HPDE6-E6E7 (cell line): Measurements from ENCODE around the gene PTPRG.

Source experiments
- DNase-seq: peaks from one replicate; pipeline ENCODE4 v3.0.0; 2011; ENCODE audit warnings: missing footprints; ENCODE audit errors: extremely low spot score

PTPRG gene

DNA sequence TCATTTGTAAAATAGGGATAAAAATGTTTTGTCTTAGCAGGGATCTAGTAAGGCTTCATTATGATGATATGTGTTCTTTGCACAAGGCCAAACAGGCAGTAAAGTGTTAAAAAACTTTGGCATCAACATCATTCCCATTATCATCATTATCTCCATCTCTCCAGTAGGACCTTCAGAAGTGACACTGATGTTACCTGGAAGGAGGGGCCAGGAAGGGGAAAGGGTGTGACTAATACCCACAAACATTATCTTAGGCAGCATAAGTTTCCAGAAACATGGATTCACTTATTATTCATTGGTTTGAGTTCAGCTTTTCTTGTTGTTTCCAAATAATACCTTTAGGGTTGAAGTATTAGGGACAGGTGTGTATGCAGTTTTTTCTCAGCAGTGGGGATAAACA is 399.6 kb downstream of the PTPRG start:
- DNase-seq, result no peak

DNA sequence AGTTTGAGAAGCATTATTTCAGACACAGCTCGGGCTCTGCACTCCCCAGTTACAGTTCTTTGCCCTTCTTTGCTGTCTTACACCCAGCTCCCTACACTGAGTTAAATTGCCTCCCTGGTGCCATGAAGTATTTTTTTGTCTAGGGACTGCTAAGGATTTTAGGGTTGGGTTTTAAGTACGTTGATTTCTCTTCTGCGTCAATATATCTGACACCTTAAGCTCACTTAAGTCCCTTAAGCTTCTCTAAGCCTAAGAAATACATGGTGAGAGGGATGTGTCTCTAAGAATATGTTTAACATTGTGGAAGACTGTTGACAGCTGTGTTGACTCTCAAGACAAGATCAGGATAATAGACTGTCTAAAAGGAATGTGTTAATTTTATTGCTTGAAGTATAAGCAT is 400.5 kb downstream of the PTPRG start:
- DNase-seq, result no peak

DNA sequence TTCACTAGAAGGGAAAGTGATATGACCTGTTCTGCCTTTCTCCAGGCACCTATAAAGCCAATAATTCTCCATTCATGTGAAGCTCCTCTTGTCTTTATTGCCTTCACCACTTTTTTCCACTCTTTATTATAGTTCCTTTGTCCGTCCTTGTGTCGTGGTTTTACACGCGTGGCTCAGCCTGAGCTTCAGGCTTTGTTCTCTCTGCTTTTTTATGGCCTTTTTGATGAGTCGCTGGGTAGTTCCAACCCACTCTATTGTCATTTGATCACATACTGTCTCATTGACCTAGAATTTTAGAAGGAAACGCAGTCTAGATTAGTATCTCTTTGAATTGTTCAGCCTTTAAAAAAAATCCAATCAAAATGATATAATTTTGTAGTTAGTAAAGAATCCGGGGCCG is 403.2 kb downstream of the PTPRG start:
- DNase-seq, result no peak

DNA sequence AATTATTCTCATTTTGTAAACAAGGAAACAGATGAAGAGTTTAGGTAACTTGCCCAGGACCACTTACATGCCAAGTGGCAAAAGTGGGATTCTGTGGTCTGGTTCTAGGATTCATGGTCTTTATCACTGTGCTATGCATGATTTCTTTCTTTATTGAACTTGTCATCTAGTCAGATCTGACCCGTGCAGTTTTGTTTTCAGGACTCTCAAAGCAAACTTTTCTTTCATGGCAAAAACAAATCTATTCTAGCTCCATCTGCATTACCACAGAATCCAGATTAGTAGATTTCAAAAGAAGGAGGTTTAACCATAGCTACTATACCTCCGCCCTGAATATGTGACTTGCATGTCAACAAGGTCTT is 404.4 kb downstream of the PTPRG start:
- no peak for DNase-seq

DNA sequence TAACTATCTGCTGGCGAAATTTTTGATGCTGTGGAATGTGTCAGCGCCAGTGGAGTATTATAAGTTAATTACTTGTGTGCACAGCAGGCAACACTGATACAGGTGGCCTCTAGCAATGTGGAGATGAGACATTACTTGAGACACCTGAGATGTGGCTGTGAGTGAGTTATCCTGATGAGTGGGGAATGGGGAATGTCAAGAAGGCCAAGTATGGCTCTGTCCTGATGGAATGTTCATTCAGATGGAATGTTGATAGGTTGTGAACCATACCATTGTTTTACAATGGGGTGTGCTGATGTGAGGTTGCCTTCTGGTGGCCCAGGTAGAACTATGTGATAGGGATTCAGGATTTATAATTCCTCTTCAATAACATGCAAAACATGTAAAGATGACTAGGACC is 404.8 kb downstream of the PTPRG start:
- peak; percentile 7 for DNase-seq

DNA sequence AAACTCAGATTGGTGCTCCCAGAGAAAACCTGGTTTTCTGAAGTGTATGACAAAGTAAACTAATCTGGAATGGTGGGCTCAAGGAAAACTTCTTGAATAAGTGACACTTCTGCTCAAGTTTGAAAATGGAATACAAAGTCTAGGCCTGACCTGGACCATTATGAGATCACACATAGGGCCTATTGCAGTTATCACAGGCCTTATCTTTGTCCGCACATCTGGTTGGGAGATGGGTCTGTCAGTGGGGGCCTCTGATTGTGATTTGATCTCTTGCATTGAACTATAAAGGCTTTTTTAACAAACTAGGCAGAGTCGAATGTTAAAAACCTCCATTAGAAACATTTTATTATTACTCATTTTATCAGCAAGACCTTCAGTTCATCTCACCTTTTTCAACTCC is 405.6 kb downstream of the PTPRG start:
- no peak for DNase-seq

DNA sequence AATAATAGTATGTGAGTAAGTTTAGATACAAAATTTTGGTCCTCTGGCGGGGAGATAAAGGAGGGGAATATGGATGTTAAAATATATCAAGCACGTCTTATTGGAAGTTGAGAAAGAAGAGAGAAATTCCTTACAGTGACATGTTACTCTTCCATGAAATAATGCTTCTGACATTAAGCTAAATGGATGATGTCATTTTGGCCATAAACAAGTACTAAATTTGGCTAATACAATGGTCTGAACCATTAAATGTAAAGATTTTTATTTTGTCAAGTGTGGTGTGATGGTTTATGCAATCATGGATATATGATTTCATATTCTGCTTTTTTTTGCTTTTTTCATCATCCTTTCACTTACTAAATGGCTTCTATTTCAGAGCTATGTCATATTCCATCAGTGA is 406.6 kb downstream of the PTPRG start:
- DNase-seq, result no peak

DNA sequence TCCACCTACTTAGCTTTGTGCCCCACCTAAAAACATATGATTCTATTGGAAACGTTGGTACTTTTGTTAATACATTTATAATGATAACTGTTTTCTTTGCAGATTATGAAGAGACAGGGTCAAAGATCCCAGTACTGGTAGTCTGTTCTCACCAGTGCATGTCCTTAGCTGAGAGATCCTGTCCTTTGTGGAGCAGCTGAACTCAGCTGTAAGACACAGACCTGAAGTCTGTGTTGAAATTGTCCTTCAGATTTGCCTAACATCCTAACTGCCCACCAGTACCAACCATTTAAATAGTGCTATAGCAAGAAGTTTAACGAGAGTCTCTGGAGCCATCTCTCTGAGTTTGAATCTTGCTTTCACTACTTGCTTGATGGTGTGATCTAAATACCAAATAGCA is 413.3 kb downstream of the PTPRG start:
- no peak for DNase-seq

DNA sequence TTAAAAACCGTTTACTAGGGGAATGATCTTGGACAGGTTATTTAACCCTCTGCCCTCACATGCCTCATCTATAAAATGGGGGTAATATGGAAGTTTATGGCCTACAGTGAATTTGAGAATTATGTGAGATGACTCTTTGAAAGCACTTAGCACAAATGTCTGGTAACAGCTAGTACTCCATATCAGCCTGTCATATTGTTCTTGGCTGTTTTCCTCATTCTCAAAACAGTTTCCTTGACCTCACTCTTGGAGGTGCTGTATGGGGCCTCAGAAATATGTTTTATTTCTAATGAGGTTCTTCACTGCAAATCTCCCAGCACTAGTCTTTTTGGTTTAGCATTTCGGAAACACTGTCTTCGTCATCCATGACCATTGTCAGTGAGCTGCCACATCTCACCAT is 413.8 kb downstream of the PTPRG start:
- DNase-seq, result no peak

DNA sequence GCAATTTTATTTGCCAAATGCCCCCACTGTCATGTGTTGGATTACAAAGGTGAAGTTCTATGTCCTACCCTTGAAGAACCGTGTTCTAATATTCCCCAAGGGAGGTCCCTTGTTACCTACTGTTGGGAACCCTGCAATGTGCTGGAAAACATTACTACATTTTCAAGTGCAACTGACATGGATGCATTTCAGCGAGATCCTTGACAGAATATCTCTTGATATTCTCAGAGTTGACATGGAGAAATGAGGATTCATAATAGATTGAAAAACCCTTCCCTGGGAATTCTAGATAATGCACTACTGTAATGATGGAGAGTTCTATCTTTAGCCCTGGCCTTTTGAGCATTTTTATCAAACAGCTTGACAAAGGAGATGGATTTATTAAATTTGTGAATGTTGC is 414.6 kb downstream of the PTPRG start:
- no peak for DNase-seq

DNA sequence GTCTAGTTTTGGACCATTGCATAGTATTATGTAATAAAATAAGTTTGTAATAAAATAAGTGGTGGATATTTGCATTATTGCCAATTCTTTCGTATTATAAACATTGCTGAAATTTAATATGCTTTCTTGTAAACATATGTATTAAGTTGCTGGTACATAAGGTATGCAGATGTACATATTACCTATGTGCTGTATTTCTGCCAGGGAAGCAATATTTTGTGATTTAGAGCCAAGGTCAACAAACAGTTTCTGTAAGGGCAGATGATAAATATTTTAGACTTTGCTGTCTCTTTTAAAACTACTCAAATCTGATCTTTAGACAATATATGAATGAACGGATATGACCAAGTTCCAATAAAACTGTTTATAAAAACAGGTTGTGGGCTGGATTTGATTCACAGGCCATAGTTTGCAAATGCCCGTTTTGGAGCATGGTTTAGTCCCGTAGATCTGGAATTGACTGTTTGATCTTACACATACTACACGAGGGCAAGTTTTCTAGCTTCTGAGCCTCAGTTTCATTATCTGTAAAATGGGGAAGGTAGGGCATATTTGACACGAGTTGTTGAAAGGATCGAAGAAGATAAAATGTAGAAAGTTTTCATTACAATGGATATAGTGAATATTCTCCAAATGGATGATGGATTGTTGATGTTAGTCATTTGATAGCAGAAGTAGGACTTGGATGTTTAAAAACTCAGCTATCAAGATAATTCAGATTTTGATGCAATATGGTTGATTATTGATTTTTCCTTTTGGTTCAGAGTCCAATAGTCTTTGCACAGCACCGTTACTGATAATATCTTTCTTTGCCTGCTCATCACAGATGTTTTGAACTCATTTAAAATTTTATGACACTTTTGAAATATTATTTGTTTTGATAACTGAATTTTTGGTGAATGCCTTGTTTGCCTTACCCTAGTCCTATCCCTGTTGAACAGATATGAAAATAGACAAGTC is 417.4 kb downstream of the PTPRG start:
- DNase-seq, result no peak

DNA sequence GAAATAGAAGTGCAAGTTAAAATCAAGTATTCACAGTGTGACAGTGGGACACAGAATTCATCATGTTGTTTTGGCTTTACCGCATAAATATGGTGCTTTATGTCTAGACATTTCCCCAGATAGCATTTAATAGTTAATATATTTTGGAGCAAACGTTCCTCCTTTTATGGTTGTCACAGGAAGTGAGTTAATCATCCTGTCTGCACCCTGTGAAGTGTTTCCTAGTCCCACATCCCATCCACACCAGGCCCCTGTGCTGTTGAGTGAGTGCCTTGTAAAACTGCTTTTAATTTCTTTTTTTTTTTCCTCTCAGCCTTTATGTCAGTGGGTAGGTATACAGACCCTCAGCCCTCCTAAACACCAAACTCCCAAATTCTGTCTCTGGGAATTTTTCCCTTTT is 418.3 kb downstream of the PTPRG start:
- DNase-seq, result no peak

DNA sequence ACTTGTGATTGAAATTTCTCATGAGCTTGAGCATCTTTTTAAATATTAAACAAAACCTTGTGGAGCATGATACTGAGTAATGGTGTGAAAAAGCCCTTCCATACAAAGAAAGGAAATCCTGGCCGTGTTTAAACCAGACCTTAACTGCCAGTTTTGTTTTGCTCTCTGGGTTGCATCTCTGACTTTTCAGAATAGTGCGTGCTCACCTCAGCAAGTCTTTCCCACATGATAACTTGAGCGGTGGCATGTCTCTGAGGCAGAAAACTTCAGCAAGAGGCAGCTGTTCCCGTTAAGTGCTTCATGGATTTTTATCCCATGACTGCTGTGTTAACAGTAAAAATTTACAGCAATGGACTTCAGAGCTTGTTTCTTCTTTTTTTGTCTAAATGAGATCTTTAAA is 418.7 kb downstream of the PTPRG start:
- no peak for DNase-seq

DNA sequence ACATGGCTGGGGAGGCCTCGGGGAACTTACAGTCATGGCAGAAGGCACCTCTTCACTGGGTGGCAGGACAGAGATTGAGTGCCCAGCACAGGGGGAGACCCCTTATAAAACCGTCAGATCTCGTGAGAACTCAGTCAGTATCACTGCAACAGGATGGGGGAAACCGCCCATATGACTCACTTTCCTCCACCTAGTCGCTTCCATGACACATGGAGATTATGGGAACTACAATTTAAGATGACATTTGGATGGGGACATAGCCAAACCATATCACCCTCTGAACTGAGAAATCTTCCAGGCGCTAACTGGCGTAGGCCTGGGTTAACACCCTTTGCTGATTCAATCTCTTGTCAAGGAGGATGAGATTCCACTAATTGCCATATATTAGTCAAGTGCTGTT is 419.7 kb downstream of the PTPRG start:
- DNase-seq, result no peak

DNA sequence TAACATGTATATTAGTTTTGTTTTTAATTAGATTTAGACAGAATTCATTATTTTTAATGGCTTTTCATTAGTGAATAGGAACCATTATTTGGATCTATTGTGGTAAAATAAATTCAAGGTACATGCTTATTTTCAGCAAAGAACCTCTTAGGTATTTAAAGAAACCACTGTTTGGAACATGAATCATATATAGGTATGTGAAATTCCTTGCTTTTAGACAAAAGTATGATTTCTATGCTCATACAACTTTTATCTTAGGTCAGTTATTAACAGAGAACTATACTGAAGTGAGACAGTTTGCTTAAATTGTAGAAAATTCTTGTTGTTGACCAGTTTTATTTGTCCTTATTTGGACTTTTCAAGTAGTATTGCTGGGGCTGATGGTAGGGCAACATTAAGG is 422.1 kb downstream of the PTPRG start:
- DNase-seq, result no peak

DNA sequence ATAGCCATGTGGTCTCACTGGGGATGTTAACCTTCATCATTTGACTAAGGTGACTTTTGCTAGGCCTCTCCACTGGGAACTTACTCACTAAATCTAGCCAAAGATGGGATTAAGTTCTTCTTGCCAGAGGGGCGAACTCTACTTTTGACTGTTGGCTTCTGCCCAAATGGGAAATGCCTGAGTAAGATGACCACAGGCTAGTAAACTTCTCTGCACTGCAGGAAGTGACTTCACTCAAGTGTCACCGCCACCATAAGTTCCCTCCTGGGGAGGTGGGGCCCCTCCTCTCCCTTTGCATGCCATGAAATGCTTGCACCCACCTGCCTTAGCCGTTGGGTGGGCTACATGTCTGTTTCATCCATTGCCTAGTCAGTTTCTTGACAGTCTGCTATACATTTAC is 423.6 kb downstream of the PTPRG start:
- DNase-seq, result no peak

DNA sequence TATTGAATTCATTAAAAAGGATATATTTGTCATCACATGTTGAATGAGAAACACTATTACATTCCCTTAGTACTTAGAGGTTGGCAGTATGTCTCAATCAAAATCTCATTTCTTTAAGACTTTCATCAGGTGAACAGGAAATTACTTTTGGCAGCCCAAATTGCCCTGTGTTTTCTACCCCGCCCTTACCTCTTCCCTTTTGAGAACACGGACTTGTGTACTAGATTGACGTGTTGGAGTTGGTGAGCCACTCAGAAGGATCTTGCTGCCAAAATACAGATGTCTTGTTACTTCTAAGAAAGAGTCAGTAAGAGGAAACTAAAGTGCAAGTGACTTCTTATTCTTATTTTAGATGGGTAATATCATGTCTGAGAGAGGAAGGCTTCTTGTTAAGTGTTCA is 425.1 kb downstream of the PTPRG start:
- no peak for DNase-seq

DNA sequence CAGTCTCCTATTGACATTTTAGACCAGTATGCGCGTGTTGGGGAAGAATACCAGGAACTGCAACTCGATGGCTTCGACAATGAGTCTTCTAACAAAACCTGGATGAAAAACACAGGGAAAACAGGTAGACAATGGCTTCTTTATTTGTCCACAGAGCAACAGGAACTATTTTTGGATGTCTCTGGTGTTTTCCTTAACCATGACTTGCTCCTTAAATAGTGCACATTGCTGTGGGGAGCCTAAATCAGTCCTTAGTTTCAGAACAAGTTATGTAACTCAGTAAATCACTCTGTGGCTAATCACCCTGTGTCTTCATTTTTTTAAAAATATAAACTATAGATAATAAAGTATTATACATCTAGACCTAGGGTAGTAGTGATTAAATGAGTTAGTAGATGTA is 428.3 kb downstream of the PTPRG start:
- DNase-seq, result no peak

DNA sequence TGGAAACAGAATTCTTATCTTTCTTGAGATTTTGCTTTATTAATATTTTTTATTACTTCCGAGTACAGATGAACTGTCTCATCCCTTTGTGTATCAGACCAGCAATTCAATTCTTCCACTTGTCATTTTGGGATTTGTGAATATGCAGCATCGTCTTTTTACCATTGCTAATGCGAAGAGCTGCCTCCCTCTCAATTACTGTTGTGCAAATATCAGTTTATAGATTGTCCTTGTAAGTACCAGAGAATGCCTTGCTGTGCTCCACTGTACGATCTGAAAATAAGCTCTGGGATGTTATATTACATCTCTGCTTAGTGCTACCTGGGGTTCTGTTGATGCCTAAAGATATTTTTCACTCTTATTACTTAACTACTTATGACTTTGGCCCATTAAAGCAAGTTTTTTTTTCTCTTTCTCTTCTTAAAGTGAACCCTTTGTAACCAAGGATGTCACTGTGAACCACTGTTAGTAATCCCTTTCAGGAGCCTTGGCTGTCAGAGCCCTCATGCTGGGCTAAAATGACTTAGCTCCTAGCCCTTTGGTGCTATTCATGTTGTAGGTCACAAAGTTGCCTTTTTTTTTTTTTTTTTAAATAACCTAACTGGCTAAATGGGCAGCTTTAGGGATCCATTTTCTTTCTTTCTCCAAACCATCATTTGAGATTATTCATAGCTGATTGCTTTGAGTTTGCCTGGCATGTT is 429.1 kb downstream of the PTPRG start:
- no peak for DNase-seq

DNA sequence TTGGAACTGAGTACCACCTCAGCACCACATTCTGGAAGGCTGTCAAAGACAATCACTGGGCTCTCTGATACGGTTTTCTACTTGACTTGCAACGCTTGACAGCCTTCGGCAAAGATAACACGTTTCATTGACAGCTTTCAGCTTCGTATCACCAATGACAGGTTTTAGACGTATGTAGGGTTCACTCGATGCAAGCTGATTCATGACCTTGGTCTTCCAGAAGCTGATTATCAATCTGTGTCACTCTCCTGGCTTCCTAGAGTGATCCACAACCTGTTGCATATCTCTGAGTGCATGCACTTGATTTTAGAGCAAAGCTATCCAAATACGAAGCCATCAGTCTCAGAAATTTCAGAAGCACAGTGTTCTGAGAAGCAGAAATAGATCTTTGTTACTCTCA is 430.3 kb downstream of the PTPRG start:
- DNase-seq, result no peak

DNA sequence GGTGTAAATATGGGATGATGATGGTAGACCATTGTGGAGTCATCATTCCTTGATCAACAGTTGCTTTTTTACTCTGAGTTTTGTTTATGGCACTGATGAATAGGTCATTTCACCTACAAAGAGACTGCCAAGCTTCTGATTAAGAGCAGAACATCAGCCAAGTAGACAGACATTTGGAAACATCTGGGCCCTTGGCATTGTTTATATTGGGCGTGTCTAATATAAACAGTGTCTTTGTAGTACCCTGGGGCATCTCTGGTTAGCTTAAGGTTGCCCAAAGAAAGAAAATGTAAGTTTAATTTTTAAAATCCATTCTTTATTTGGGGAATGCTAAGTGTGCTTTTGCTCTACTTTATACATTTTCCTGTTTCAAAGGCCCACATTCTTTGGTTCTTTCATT is 435.0 kb downstream of the PTPRG start:
- no peak for DNase-seq

DNA sequence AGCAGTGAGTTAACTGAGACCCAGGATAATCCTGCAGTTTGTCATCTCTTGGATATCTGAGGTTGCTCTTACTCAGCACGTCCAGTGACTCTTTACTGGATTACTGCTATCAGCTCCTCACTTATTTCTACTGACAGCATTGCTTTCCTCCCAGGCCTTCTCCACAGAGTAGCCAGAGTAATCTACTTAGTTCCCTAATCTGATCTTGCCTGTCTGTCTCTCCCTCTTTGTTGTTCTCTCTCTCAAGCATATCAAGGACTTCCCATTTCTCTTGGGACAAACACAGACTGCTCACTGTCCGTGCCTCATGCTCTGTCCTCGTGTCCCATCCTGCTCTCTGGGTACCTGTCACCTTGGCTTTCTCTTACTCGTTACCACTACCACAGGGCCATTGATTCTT is 435.7 kb downstream of the PTPRG start:
- no peak for DNase-seq

DNA sequence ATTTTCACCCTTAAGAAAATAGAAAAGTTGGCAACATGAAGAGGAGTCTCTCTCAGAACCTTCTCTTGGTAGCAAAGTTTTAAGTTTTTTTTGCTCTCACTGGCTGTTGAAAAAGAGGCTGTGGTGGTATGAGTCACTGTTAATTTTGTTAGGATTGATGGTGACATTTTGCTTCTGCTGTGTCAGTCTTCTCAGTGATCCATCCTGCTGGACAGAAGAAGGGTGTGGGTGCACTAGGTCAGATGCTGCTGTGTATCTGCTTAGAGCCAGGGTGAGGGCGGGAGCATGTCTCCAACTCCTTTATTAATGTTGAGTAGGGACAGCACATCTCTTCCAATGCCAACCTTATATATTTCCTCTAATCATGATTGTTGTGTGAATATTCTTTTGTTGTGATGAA is 442.5 kb downstream of the PTPRG start:
- no peak for DNase-seq
